Measurements from ENCODE around the gene CFAP119. TPM values are rescaled to one million over a fixed set of nuclear protein-coding genes. Genes with fewer than 3 reads are reported as not detected.

Gene CFAP119
- total and polyA plus RNA-seq, 2 of the 8 experiments (the other 6 are each of a cell fraction or from before 2014, with no cell fraction given): 5.6 to 6.0 TPM

DNA sequence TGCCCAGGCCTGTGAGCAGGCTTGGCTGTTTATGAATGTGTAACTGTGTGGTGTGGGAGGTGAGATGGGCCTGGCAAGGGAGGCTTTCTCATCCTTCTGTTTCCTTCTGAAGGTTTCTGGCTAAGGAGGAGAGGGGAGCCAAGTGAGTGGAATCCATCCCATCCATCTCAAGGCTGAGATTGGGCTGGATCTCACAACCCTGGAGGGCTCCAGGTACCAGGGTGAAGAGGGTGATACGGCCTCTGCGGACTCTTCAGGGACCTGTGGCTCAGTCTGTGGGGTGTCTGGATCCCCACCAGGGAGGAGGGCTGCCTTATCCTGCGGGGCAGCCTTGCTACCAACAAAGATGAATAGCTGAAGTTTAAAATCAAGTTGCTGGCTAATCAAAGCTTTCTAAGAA is 18.2 kb upstream of the CFAP119 start:
- 95% methylated on average over 3 of the region's 3 CpGs; no CpG with 5 or more reads in 1 of the 2 experiments for WGBS, 2 experiments (ENCODE audit: extremely low coverage in 1 of 2, insufficient coverage in 1 of 2, insufficient read length in 1 of 2, insufficient replicate concordance in 2 of 2, low coverage in 1 of 2, low lambda C conversion rate in 2 of 2, missing lambda C conversion rate in 1 of 2)
- no peak overlapping the region for H3K14ac ChIP-seq (ENCODE audit: insufficient read length)
- no peak overlapping the region for H2AK5ac ChIP-seq (ENCODE audit: low read depth, low read length)
- no peak overlapping the region for H3K9ac ChIP-seq (replicated peaks in 1 of 4; ENCODE audit: extremely low read depth in 1 of 4, low read depth in 3 of 4, low read length in 3 of 4)
- no peak overlapping the region for H3K23ac ChIP-seq (ENCODE audit: insufficient read length)
- H4K8ac ChIP-seq (ENCODE audit: extremely low read depth, insufficient read depth, low read length): no peak overlapping the region
- H3K18ac ChIP-seq (ENCODE audit: extremely low read depth, low read length): no peak overlapping the region
- H4K5ac ChIP-seq (ENCODE audit: insufficient read length, low read depth, low read length): no peak overlapping the region
- H4K91ac ChIP-seq (replicated peaks; ENCODE audit: insufficient read length, low read length): no peak overlapping the region
- H2BK12ac ChIP-seq (ENCODE audit: low read depth, low read length): no peak overlapping the region
- H3K4ac ChIP-seq (replicated peaks; ENCODE audit: insufficient read length, low read depth, low read length): no peak overlapping the region
- no peak overlapping the region for H3K4me3 ChIP-seq (ENCODE audit: extremely low read depth in 1 of 4, insufficient read depth in 2 of 4, low read depth in 3 of 4, low read length in 4 of 4)
- no peaks in the 10 kb centered on the region; the same call in none of the 2 replicates for H3K79me1 ChIP-seq (ENCODE audit: low read depth, low read length)
- H3K56ac ChIP-seq (replicated peaks; ENCODE audit: insufficient read length, low read depth, low read length): no peak overlapping the region
- no peak overlapping the region for H2BK5ac ChIP-seq (ENCODE audit: low read depth, low read length)
- H3K4me2 ChIP-seq (ENCODE audit: insufficient read depth in 1 of 2, low read depth in 2 of 2, low read length in 2 of 2): no peak overlapping the region
- peaks cover 0 to 11% (median 3%) of the 10 kb centered on the region in 4 experiments; a peak in 5 of 7 replicates for H3K4me1 ChIP-seq (replicated peaks in 1 of 4; ENCODE audit: control insufficient read depth in 3 of 4, insufficient read depth in 4 of 4, low read length in 3 of 4)
- DNase-seq (ENCODE audit: low read depth in 1 of 2, low spot score in 2 of 2): no peak
- peaks cover 0 to 9% of the 10 kb centered on the region in 2 experiments for H4K20me1 ChIP-seq (replicated peaks in 1 of 2; ENCODE audit: control insufficient read depth in 1 of 2, insufficient read depth in 2 of 2, low read length in 2 of 2)
- peaks cover 11 to 25% (median 17%) of the 10 kb centered on the region in 4 experiments; a peak in 6 of 8 replicates for H3K36me3 ChIP-seq (ENCODE audit: control insufficient read depth in 2 of 4, insufficient read depth in 4 of 4, low read length in 3 of 4)
- POLR2A ChIA-PET (ENCODE audit: partially characterized antibody): interaction anchor here (0.9 to 2.6 kb wide), 7 partner anchors 9 to 26 kb away, joined by 3 to 9 read pairs (median 4); no protein-coding TSS in a partner anchor
- no peak overlapping the region for H2AFZ ChIP-seq (ENCODE audit: low read length)
- no peak overlapping the region for H2BK20ac ChIP-seq (ENCODE audit: low read length)
- H2BK120ac ChIP-seq (replicated peaks; ENCODE audit: low read depth, low read length): no peak overlapping the region
- no peak overlapping the region for H3K27ac ChIP-seq (ENCODE audit: low read depth, low read length)
- CTCF ChIA-PET (ENCODE audit: partially characterized antibody): interaction anchor here (0.9 to 1.0 kb wide), 2 partner anchors 13 to 120 kb away, joined by 3 read pairs; no protein-coding TSS in a partner anchor
- no peak overlapping the region for H2BK15ac ChIP-seq (ENCODE audit: low read length)
- TF ChIP-seq SIRT6 (IDR thresholded peaks at IDR 0.05; ENCODE audit: low read length) (no peak), SUZ12 (IDR thresholded peaks at IDR 0.05; ENCODE audit: low read length) (no peak), POU5F1 (IDR thresholded peaks at IDR 0.05; ENCODE audit: low read depth, low read length) (no peak), EZH2 (IDR thresholded peaks at IDR 0.05; ENCODE audit: low read depth, low read length, severe bottlenecking) (no peak), JUND (IDR thresholded peaks at IDR 0.05; ENCODE audit: low read length) (no peak), E2F6 (IDR thresholded peaks at IDR 0.05) (no peak), YY1 (IDR thresholded peaks at IDR 0.05; ENCODE audit: low read depth, low read length) (no peak), POLR2A (IDR thresholded peaks at IDR 0.05; ENCODE audit: control extremely low read depth in 1 of 2, low read depth in 2 of 2, low read length in 2 of 2) (peak in 1 of 2 experiments; percentile 33; a peak in 1 of 3 replicates)
- TF ChIP-seq, protein P1, sequence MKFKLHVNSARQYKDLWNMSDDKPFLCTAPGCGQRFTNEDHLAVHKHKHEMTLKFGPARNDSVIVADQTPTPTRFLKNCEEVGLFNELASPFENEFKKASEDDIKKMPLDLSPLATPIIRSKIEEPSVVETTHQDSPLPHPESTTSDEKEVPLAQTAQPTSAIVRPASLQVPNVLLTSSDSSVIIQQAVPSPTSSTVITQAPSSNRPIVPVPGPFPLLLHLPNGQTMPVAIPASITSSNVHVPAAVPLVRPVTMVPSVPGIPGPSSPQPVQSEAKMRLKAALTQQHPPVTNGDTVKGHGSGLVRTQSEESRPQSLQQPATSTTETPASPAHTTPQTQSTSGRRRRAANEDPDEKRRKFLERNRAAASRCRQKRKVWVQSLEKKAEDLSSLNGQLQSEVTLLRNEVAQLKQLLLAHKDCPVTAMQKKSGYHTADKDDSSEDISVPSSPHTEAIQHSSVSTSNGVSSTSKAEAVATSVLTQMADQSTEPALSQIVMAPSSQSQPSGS (IDR thresholded peaks at IDR 0.05; ENCODE audit: low read length): no peak
- no peak for FAIRE-seq
- no peaks in the 10 kb centered on the region for H3K9me3 ChIP-seq (ENCODE audit: insufficient read depth in 2 of 2, low read depth in 1 of 2, low read length in 1 of 2)
- peaks cover 0 to 2% of the 10 kb centered on the region in 2 experiments; a peak in 2 of 4 replicates for H3K79me2 ChIP-seq (ENCODE audit: control insufficient read depth in 1 of 2, insufficient read depth in 2 of 2, low read length in 2 of 2)
- no peaks in the 10 kb centered on the region; a peak in 1 of 7 replicates for H3K27me3 ChIP-seq (replicated peaks in 1 of 4; ENCODE audit: control insufficient read depth in 3 of 4, extremely low read depth in 1 of 4, insufficient read depth in 3 of 4, low read length in 3 of 4)
- H3K23me2 ChIP-seq (ENCODE audit: low read depth, low read length): peaks cover 4% of the 10 kb centered on the region; the same call in 1 of the 2 replicates

Measured in H1 (cell line).